Left renal cortex interstitium (tissue), 4 donors: ENCODE results near the gene NOL4L. TPM values are rescaled to one million over a fixed set of nuclear protein-coding genes. Genes with fewer than 3 reads are reported as not detected.
"Not testable (repeated sequence)": the region's sequence is repeated elsewhere in the genome, so short reads cannot be mapped to it uniquely, and the experiment has no call there.

Experiments used
- DNase-seq, 4 donors: peaks; one replicate each; pipeline ENCODE4 v3.0.0-alpha.2; 2013; ENCODE audit warnings: low read depth in 4 of 4, low spot score in 2 of 4, missing footprints in 1 of 4
- polyA plus RNA-seq, 4 donors: library from polyadenylated mRNA; unstranded; fragments of 120-200 nt; gene quantifications; one replicate each; pipeline ENCODE4 v1.2.1, GENCODE V29; 2013; ENCODE audit not compliant: insufficient read length in 4 of 4

Gene NOL4L
- polyA plus RNA-seq, 4 donors = 42.5 to 67.9 (median 55.9) TPM

- DNase-seq = no peak
Observed at GRCh38 chr20:32513031-32513866, 71.9 kb downstream of the NOL4L start.

GRCh38 chr20:32512047-32512385 is 73.1 kb downstream of the NOL4L start:
- no peak for DNase-seq

GRCh38 chr20:32511358-32512046 is 73.6 kb downstream of the NOL4L start:
- no peak for DNase-seq

GRCh38 chr20:32510601-32511357 is 74.4 kb downstream of the NOL4L start:
- no peak for DNase-seq

GRCh38 chr20:32510120-32510600 is 75.0 kb downstream of the NOL4L start:
- no peak for DNase-seq

- DNase-seq = no peak
Observed at GRCh38 chr20:32509639-32510066, 75.5 kb downstream of the NOL4L start.

- DNase-seq = no peak
Observed at GRCh38 chr20:32508775-32509119, 76.4 kb downstream of the NOL4L start.

GRCh38 chr20:32507998-32508774 is 76.9 kb downstream of the NOL4L start:
- DNase-seq = no peak

GRCh38 chr20:32506721-32507120 is 78.4 kb downstream of the NOL4L start:
- DNase-seq = no peak

GRCh38 chr20:32505723-32506473 is 79.2 kb downstream of the NOL4L start:
- no peak for DNase-seq

GRCh38 chr20:32501709-32502108 is 83.4 kb downstream of the NOL4L start:
- no peak for DNase-seq

- no peak for DNase-seq
Observed at GRCh38 chr20:32497589-32498224, 87.4 kb downstream of the NOL4L start.

GRCh38 chr20:32496811-32497533 is 88.2 kb downstream of the NOL4L start:
- no peak for DNase-seq

- no peak for DNase-seq
Observed at GRCh38 chr20:32495949-32496348, 89.2 kb downstream of the NOL4L start.

GRCh38 chr20:32495217-32495565 is 89.9 kb downstream of the NOL4L start:
- DNase-seq = no peak

- DNase-seq = no peak
Observed at GRCh38 chr20:32494483-32495216, 90.5 kb downstream of the NOL4L start.

GRCh38 chr20:32493356-32493755 is 91.8 kb downstream of the NOL4L start:
- no peak for DNase-seq

- not testable (repeated sequence) for DNase-seq
Observed at GRCh38 chr20:32491764-32492151, 93.4 kb downstream of the NOL4L start.
